GM23248 (cell line): Measurements from ENCODE around the gene SLC25A11.

Source experiments
- EZH2 ChIP-seq: fragments of 200-600 bp; sonication (generic); IDR thresholded peaks from 2 replicates; pipeline ENCODE4 v1.6.1; 2018; ENCODE audit warnings: antibody characterized with exemption, mild to moderate bottlenecking; ENCODE audit not compliant: insufficient read depth, poor library complexity, severe bottlenecking
- EZH2phosphoT487 ChIP-seq: fragments of 200-600 bp; sonication (generic); IDR thresholded peaks from 2 replicates; pipeline ENCODE4 v1.6.1; 2018; ENCODE audit warnings: antibody characterized with exemption, moderate library complexity, mild to moderate bottlenecking, low read depth; ENCODE audit not compliant: insufficient read depth

DNA sequence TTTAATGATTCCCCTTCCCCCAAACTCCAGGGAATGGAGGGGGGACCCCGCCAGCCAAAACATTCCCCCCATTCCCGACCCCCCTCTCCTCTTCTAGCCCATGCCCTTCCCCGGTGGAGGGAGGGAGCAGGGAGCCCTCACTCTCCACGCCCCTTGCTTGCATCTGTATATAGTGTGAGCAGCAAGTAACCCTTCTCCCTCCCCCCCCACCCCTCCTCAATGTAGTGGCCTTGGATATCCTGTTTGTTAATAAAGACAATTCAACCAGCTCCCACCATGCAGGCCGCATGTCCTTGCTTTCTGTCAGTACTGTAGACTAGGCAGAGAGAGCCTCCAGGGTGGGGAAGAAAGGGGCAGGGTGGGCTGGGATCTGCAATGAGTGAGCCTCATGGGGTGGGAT is 42.1 kb downstream of the SLC25A11 start:
- TF ChIP-seq EZH2 (no peak), EZH2phosphoT487 (no peak)
